K562 (cell line): Measurements from ENCODE around the gene MKNK1.

Source experiments
- ARNT ChIP-seq, 2 experiments: fragments of 450-650 bp; IDR thresholded peaks; 2 replicates each; pipeline ENCODE4 v1.6.1; 2016; ENCODE audit warnings: mild to moderate bottlenecking in 1 of 2
- CTCF ChIP-seq, 3 experiments: IDR thresholded peaks in 2 of 3; conservative IDR thresholded peaks in 1 of 3; 2 replicates each; pipeline ENCODE4 v1.5.1; 2011 to 2012; ENCODE audit warnings: low read length in 3 of 3, mild to moderate bottlenecking in 3 of 3, control low read depth in 2 of 3, improper control_type of control experiment in 1 of 3, inconsistent platforms in 1 of 3, low read depth in 1 of 3, mixed read lengths in 1 of 3, moderate library complexity in 1 of 3; ENCODE audit not compliant: insufficient read depth in 2 of 3
- ETV1 ChIP-seq: fragments of 450-650 bp; conservative IDR thresholded peaks from 2 replicates; pipeline ENCODE4 v1.6.1; 2016; ENCODE audit warnings: missing genetic modification characterization, control low read depth, low read depth, missing compliant biosample characterization
- FOXA1 ChIP-seq: fragments of 450-650 bp; IDR thresholded peaks from 2 replicates; pipeline ENCODE4 v1.6.1; 2016; ENCODE audit warnings: mild to moderate bottlenecking, borderline replicate concordance
- HLTF ChIP-seq: fragments of 450-650 bp; IDR thresholded peaks from 2 replicates; pipeline ENCODE4 v1.6.1; 2016
- PCBP1 ChIP-seq: fragments of 200-400 bp; formaldehyde crosslinking; IDR thresholded peaks from 2 replicates; pipeline ENCODE4 v1.6.1; 2018; ENCODE audit warnings: mild to moderate bottlenecking, low read depth, low read length; ENCODE audit not compliant: poor library complexity, severe bottlenecking
- PHF8 ChIP-seq: fragments of 200-600 bp; sonication (generic); IDR thresholded peaks from 2 replicates; pipeline ENCODE4 v1.6.1; 2012; ENCODE audit warnings: mixed run types, mild to moderate bottlenecking, inconsistent platforms, low read length, moderate library complexity, borderline replicate concordance
- RBM22 ChIP-seq: fragments of 200-400 bp; formaldehyde crosslinking; IDR thresholded peaks from 2 replicates; pipeline ENCODE4 v1.6.1; 2018; ENCODE audit warnings: low read length, low read depth; ENCODE audit not compliant: poor library complexity, severe bottlenecking
- TF ChIP-seq, protein P1 (sequence below): sonication (generic); formaldehyde crosslinking; IDR thresholded peaks from 2 replicates; pipeline ENCODE4 v1.5.0; 2020; ENCODE audit warnings: missing genetic modification reagents

DNA sequence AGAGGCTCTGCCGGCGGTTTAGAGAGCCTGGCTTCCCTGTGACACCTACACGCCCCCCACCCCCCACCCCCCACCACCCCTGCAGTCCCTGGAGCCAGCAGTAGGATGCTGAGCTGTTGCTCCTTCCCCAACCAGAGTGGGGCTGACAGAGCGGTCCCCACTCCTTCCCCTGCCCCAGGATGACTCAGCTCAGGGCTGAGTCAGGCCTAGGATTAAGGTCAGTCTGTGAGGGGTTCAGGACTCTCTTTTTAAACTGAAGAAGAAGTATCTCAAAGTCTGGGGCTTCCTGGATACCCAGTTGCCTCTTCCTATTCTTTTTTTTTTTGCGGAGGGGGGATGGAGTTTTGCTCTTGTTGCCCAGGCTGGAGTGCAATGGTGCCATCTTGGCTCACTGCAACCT lies 95.3 kb downstream of the MKNK1 start:
- TF ChIP-seq, protein P1, sequence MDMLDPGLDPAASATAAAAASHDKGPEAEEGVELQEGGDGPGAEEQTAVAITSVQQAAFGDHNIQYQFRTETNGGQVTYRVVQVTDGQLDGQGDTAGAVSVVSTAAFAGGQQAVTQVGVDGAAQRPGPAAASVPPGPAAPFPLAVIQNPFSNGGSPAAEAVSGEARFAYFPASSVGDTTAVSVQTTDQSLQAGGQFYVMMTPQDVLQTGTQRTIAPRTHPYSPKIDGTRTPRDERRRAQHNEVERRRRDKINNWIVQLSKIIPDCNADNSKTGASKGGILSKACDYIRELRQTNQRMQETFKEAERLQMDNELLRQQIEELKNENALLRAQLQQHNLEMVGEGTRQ, result no peak
- TF ChIP-seq ETV1 (tag), result no peak
- peak in 1 of 3 experiments; percentile 7; a peak in 2 of 6 replicates for TF ChIP-seq CTCF (IDR thresholded peaks at IDR 0.05 in 2 of 3, conservative IDR thresholded peaks at IDR 0.05 in 1 of 3; ENCODE audit: insufficient read depth in 2 of 3, low read depth in 1 of 3, low read length in 3 of 3)
- no peak for TF ChIP-seq HLTF
- TF ChIP-seq PHF8, result no peak
- no peak for TF ChIP-seq RBM22
- TF ChIP-seq PCBP1, result no peak
- no peak for TF ChIP-seq ARNT (IDR thresholded peaks at IDR 0.05)
- TF ChIP-seq FOXA1, result no peak
